ENCODE measurements around the gene FN1. TPM values are rescaled to one million over a fixed set of nuclear protein-coding genes. Genes with fewer than 3 reads are reported as not detected.
A peak's percentile ranks its signal among the peaks of the same experiment; 100 is the strongest.

Gene FN1
- total RNA-seq, 1 experiment from 2014 or later, result 133 TPM

DNA sequence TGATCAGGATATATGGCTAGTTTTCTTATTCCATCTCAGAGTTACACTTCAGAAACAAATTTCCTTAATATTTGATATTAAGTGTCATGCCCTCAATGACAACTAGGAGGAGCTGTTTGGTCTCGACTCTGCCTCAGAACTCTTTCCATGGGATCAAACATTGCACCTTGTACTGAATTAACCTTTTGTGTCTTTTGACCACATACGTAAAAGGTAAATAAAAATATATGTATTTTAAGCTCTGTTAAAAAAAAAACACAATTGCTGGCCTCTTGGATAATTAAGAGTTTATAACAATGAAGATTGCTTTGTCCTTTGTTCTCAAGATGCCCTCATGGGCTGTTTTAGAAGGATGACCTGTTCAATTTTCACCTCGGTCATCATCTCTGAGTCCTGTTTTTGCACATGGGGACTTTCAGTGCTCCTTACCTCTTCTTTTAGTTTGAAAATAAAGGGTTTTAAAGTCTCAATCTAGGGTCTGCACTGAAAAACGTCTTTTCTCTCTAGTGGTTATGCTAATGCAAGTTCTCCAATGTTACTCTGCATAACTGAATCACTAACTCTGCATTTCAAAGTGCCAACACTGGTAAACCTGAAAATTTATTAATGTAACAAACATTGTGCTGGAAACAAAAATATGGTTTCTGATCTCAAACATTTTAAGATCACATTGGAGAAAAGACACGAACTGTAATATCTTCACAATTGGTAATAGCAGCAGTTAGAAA is 18.8 kb upstream of the FN1 start:
- no peak overlapping the region for H3K27ac Mint-ChIP-seq (ENCODE audit: unreplicated experiment)
- no peak overlapping the region for H3K4me3 Mint-ChIP-seq (ENCODE audit: low read depth, unreplicated experiment)
- H3K4me1 Mint-ChIP-seq (ENCODE audit: low read depth, unreplicated experiment), result no peaks in the 10 kb centered on the region
- no peaks in the 10 kb centered on the region for H3K27me3 Mint-ChIP-seq (ENCODE audit: unreplicated experiment)
- intact Hi-C loops (cut with micrococcal nuclease; ENCODE audit: unreplicated experiment), result loop anchor here (1.0 to 5.0 kb wide), 3 partner anchors 228 to 466 kb away; no protein-coding TSS in a partner anchor
- TF ChIP-seq, protein P1, sequence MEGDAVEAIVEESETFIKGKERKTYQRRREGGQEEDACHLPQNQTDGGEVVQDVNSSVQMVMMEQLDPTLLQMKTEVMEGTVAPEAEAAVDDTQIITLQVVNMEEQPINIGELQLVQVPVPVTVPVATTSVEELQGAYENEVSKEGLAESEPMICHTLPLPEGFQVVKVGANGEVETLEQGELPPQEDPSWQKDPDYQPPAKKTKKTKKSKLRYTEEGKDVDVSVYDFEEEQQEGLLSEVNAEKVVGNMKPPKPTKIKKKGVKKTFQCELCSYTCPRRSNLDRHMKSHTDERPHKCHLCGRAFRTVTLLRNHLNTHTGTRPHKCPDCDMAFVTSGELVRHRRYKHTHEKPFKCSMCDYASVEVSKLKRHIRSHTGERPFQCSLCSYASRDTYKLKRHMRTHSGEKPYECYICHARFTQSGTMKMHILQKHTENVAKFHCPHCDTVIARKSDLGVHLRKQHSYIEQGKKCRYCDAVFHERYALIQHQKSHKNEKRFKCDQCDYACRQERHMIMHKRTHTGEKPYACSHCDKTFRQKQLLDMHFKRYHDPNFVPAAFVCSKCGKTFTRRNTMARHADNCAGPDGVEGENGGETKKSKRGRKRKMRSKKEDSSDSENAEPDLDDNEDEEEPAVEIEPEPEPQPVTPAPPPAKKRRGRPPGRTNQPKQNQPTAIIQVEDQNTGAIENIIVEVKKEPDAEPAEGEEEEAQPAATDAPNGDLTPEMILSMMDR (IDR thresholded peaks at IDR 0.05; ENCODE audit: unreplicated experiment), result peak; percentile 63
- peak; percentile 21 for DNase-seq
- H3K36me3 Mint-ChIP-seq (ENCODE audit: insufficient read depth, unreplicated experiment), result no peaks in the 10 kb centered on the region
- CTCF ChIA-PET, result interaction anchor here (1.6 kb wide), 1 partner anchor 374 kb away, joined by 9 read pairs; no protein-coding TSS in a partner anchor
- peaks cover 2% of the 10 kb centered on the region for H3K9me3 Mint-ChIP-seq (ENCODE audit: low read depth, unreplicated experiment)
- BruUV-seq (replicated peaks), result no TSS peak

GRCh38 chr2:215452725-215453124 is 16.9 kb upstream of the FN1 start:
- Mint-ChIP-seq H3K36me3 (ENCODE audit: insufficient read depth, unreplicated experiment) (no peaks in the 10 kb centered on the region), H3K27ac (ENCODE audit: unreplicated experiment) (no peak overlapping the region), H3K9me3 (ENCODE audit: low read depth, unreplicated experiment) (peaks cover 2% of the 10 kb centered on the region), H3K4me3 (ENCODE audit: low read depth, unreplicated experiment) (no peak overlapping the region), H3K4me1 (ENCODE audit: low read depth, unreplicated experiment) (no peaks in the 10 kb centered on the region), H3K27me3 (ENCODE audit: unreplicated experiment) (no peaks in the 10 kb centered on the region)
- no peak for DNase-seq
- TF ChIP-seq, protein P1 (IDR thresholded peaks at IDR 0.05; ENCODE audit: unreplicated experiment), result no peak
- no TSS peak for BruUV-seq (replicated peaks)
- CTCF ChIA-PET, result no interaction called here
- intact Hi-C loops (cut with micrococcal nuclease; ENCODE audit: unreplicated experiment), result loop anchor here (5.0 kb wide), 2 partner anchors 230 to 375 kb away; no protein-coding TSS in a partner anchor

DNA sequence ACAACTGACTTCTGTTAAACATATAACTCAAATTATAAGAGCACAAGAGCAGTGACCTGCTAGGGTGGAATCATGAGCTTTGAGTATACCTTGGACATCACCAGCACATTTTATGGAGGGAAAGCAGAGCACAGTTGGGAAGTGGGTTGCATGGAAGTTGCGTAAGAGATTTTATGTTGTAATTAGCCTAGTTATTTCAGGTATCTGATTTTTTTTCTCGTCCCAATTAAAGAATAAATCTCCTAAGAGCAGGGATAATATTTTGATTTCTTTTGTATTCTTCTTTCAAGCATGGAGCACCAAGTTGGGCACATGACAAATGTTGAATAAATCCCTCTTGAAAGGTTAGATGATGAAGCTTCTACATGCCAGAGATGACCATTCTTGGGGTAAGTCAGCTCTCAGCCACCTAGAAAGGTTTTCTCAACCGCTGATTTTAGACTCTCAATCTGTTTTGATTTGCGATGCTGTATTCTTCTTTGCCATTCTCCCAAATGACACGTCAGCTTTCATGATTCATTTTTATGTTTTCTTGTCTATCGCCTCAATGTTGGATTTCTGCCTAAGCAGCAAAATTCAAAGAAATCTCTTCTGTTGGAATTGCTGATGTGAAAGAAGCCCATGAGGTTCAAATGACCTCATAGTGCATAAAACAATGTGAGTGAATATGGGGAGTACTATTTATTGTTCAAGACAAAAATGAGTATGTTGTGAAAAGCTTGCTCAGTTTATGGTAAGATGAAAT is 15.3 kb upstream of the FN1 start:
- no peak overlapping the region for H3K27ac Mint-ChIP-seq (ENCODE audit: unreplicated experiment)
- intact Hi-C loops (cut with micrococcal nuclease; ENCODE audit: unreplicated experiment), result loop anchor here (5.0 kb wide), 2 partner anchors 231 to 376 kb away; no protein-coding TSS in a partner anchor
- DNase-seq, result no peak
- H3K4me3 Mint-ChIP-seq (ENCODE audit: low read depth, unreplicated experiment), result no peak overlapping the region
- H3K27me3 Mint-ChIP-seq (ENCODE audit: unreplicated experiment), result no peaks in the 10 kb centered on the region
- BruUV-seq (replicated peaks), result no TSS peak
- H3K4me1 Mint-ChIP-seq (ENCODE audit: low read depth, unreplicated experiment), result no peaks in the 10 kb centered on the region
- CTCF ChIA-PET, result no interaction called here
- H3K36me3 Mint-ChIP-seq (ENCODE audit: insufficient read depth, unreplicated experiment), result no peaks in the 10 kb centered on the region
- TF ChIP-seq, protein P1 (IDR thresholded peaks at IDR 0.05; ENCODE audit: unreplicated experiment), result no peak
- H3K9me3 Mint-ChIP-seq (ENCODE audit: low read depth, unreplicated experiment), result peaks cover 2% of the 10 kb centered on the region

- no peak for DNase-seq
- no peak overlapping the region for H3K4me3 Mint-ChIP-seq (ENCODE audit: low read depth, unreplicated experiment)
- H3K36me3 Mint-ChIP-seq (ENCODE audit: insufficient read depth, unreplicated experiment), result no peaks in the 10 kb centered on the region
- no peaks in the 10 kb centered on the region for H3K27me3 Mint-ChIP-seq (ENCODE audit: unreplicated experiment)
- peaks cover 2% of the 10 kb centered on the region for H3K9me3 Mint-ChIP-seq (ENCODE audit: low read depth, unreplicated experiment)
- no peak overlapping the region for H3K27ac Mint-ChIP-seq (ENCODE audit: unreplicated experiment)
- CTCF ChIA-PET, result no interaction called here
- TF ChIP-seq, protein P1 (IDR thresholded peaks at IDR 0.05; ENCODE audit: unreplicated experiment), result no peak
- intact Hi-C loops (cut with micrococcal nuclease; ENCODE audit: unreplicated experiment), result loop anchor here (5.0 kb wide), 2 partner anchors 232 to 377 kb away; no protein-coding TSS in a partner anchor
- no peaks in the 10 kb centered on the region for H3K4me1 Mint-ChIP-seq (ENCODE audit: low read depth, unreplicated experiment)
- no TSS peak for BruUV-seq (replicated peaks)
Measured at GRCh38 chr2:215450188-215451011, 14.5 kb upstream of the FN1 start.
